ENCODE data around the gene GLP1R.

DNA sequence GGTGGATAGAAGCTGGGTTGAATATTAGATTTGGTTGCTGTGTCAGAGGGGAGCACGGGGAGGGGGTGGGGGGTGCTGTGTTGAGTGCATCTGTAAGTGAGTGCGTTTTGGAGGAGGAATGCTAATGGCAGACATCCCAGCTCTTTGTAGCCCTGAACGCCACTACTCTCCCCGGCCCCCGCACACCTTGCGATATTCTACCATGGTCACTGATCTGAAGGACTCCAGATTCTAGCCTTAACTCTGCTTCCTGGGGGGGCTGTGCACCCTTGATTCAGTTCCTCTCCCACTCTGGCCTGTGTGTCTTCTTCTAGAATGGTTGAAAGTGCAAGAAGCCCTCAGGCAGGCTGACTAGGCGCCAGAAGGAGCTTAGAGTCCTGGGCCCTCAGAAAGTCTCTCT is 7.1 kb downstream of the GLP1R start:
- TF ChIP-seq, protein P1, sequence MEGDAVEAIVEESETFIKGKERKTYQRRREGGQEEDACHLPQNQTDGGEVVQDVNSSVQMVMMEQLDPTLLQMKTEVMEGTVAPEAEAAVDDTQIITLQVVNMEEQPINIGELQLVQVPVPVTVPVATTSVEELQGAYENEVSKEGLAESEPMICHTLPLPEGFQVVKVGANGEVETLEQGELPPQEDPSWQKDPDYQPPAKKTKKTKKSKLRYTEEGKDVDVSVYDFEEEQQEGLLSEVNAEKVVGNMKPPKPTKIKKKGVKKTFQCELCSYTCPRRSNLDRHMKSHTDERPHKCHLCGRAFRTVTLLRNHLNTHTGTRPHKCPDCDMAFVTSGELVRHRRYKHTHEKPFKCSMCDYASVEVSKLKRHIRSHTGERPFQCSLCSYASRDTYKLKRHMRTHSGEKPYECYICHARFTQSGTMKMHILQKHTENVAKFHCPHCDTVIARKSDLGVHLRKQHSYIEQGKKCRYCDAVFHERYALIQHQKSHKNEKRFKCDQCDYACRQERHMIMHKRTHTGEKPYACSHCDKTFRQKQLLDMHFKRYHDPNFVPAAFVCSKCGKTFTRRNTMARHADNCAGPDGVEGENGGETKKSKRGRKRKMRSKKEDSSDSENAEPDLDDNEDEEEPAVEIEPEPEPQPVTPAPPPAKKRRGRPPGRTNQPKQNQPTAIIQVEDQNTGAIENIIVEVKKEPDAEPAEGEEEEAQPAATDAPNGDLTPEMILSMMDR (conservative IDR thresholded peaks at IDR 0.05; ENCODE audit: low read depth, low read length), result no peak
- TF ChIP-seq EZH2 (IDR thresholded peaks at IDR 0.05; ENCODE audit: low read length, unreplicated experiment), result no peak
- TF ChIP-seq EZH2phosphoT487 (IDR thresholded peaks at IDR 0.05; ENCODE audit: borderline replicate concordance, low read length), result no peak
